HG02642 (cell line): Measurements from ENCODE around the gene ZNF765.
"Not testable (repeated sequence)": the region's sequence is repeated elsewhere in the genome, so short reads cannot be mapped to it uniquely, and the experiment has no call there.

ENCODE experiments used
- ATAC-seq: cut with Tn5 transposase; IDR thresholded peaks from one replicate; pipeline ENCODE4 v1.9.1; 2021; ENCODE audit warnings: mild to moderate bottlenecking; ENCODE audit not compliant: unreplicated experiment, poor library complexity

ZNF765 gene

GRCh38 chr19:53475470-53475869, 80.5 kb downstream of the ZNF765 start:
- not testable (repeated sequence) for ATAC-seq
